H1 (cell line): ENCODE results near the gene ADSS2.

Source experiments
- CTCF ChIP-seq, 3 experiments: IDR thresholded peaks; 1 replicate in 2 of 3; 2 replicates in 1 of 3; pipeline versions ENCODE4 v1.5.1 to v1.6.1; 2011; ENCODE audit warnings: low read length in 3 of 3, mild to moderate bottlenecking in 3 of 3, inconsistent platforms in 2 of 3, low read depth in 1 of 3, moderate library complexity in 1 of 3; ENCODE audit not compliant: insufficient read depth in 1 of 3; ENCODE audit errors: control extremely low read depth in 1 of 3
- EGR1 ChIP-seq: IDR thresholded peaks from 2 replicates; pipeline ENCODE4 v1.6.1; 2011; ENCODE audit warnings: low read depth, low read length, borderline replicate concordance
- EP300 ChIP-seq, 2 experiments: IDR thresholded peaks; 1 replicate in 1 of 2; 2 replicates in 1 of 2; pipeline ENCODE4 v1.6.1; 2011 to 2012; ENCODE audit warnings: low read depth in 2 of 2, low read length in 2 of 2, mild to moderate bottlenecking in 2 of 2, borderline replicate concordance in 1 of 2, inconsistent platforms in 1 of 2, moderate library complexity in 1 of 2
- PHF8 ChIP-seq: fragments of 200-600 bp; sonication (generic); conservative IDR thresholded peaks from 2 replicates; pipeline ENCODE4 v1.7.1; 2012; ENCODE audit warnings: low read depth, mild to moderate bottlenecking, inconsistent platforms, low read length, moderate library complexity
- POLR2A ChIP-seq, 2 experiments: IDR thresholded peaks; 1 replicate in 1 of 2; 2 replicates in 1 of 2; pipeline ENCODE4 v1.6.1; 2011; ENCODE audit warnings: low read depth in 2 of 2, low read length in 2 of 2, mild to moderate bottlenecking in 2 of 2; ENCODE audit errors: control extremely low read depth in 1 of 2
- POLR2AphosphoS5 ChIP-seq: IDR thresholded peaks from 2 replicates; pipeline ENCODE4 v1.6.1; 2011; ENCODE audit warnings: low read depth, low read length

- no peak for TF ChIP-seq EGR1
- no peak for TF ChIP-seq CTCF (IDR thresholded peaks at IDR 0.05; ENCODE audit: control extremely low read depth in 1 of 3, insufficient read depth in 1 of 3, low read depth in 1 of 3, low read length in 3 of 3)
- TF ChIP-seq POLR2A (IDR thresholded peaks at IDR 0.05; ENCODE audit: control extremely low read depth in 1 of 2, low read depth in 2 of 2, low read length in 2 of 2): no peak
- no peak for TF ChIP-seq EP300 (IDR thresholded peaks at IDR 0.05; ENCODE audit: borderline replicate concordance in 1 of 2, low read depth in 2 of 2, low read length in 2 of 2)
- TF ChIP-seq PHF8: no peak
- TF ChIP-seq POLR2AphosphoS5: no peak
Observed at GRCh38 chr1:244444854-244445253, 6.9 kb downstream of the ADSS2 start.
